Neural crest cell (in vitro differentiated cells): ENCODE data around the gene IFI16. TPM values are rescaled to one million over a fixed set of nuclear protein-coding genes. Genes with fewer than 3 reads are reported as not detected.

Experiments used
- DNase-seq: peaks from one replicate; pipeline ENCODE4 v3.0.0; 2021; ENCODE audit warnings: low read depth, mixed read lengths, low spot score
- H3K27ac Mint-ChIP-seq: one replicate; pipeline ENCODE4 v1.8.0; 2021; ENCODE audit warnings: mild to moderate bottlenecking, mixed read lengths; ENCODE audit not compliant: unreplicated experiment
- H3K27me3 Mint-ChIP-seq: 2 replicates; pipeline ENCODE4 v1.8.0; 2021; ENCODE audit warnings: low read depth, mild to moderate bottlenecking, mixed read lengths
- H3K36me3 Mint-ChIP-seq: 2 replicates; pipeline ENCODE4 v1.8.0; 2021; ENCODE audit warnings: low read depth, mild to moderate bottlenecking, mixed read lengths
- H3K4me1 Mint-ChIP-seq: 2 replicates; pipeline ENCODE4 v1.8.0; 2021; ENCODE audit warnings: mixed read lengths
- H3K4me3 Mint-ChIP-seq: one replicate; pipeline ENCODE4 v1.8.0; 2021; ENCODE audit warnings: mild to moderate bottlenecking, mixed read lengths
- H3K9me3 Mint-ChIP-seq: 2 replicates; pipeline ENCODE4 v1.8.0; 2021; ENCODE audit warnings: mixed read lengths
- CTCF ChIP-seq: fragments of 200-600 bp; sonication (generic); conservative IDR thresholded peaks from 2 replicates; pipeline ENCODE4 v1.5.0; 2021; ENCODE audit warnings: antibody characterized with exemption, mild to moderate bottlenecking
- total RNA-seq: library from RNA; stranded (reverse); gene quantifications from 2 replicates; pipeline ENCODE4 v1.2.1, GENCODE V29; 2021

The IFI16 gene
- total RNA-seq, 1 donor from 2014 or later = 4.9 TPM

GRCh38 chr1:158972841-158973240 is 36.9 kb upstream of the IFI16 start:
- no peak for DNase-seq
- Mint-ChIP-seq H3K4me1 (peaks cover 4% of the 10 kb centered on the region), H3K36me3 (no peaks in the 10 kb centered on the region), H3K27me3 (peaks cover 3% of the 10 kb centered on the region), H3K4me3 (no peak overlapping the region), H3K9me3 (peaks cover 2% of the 10 kb centered on the region), H3K27ac (no peak overlapping the region)
- TF ChIP-seq CTCF = no peak

- H3K27me3 Mint-ChIP-seq = no peaks in the 10 kb centered on the region
- no peak for DNase-seq
- no peak overlapping the region for H3K27ac Mint-ChIP-seq
- H3K36me3 Mint-ChIP-seq = no peaks in the 10 kb centered on the region
- no peaks in the 10 kb centered on the region for H3K9me3 Mint-ChIP-seq
- TF ChIP-seq CTCF = no peak
- peaks cover 4% of the 10 kb centered on the region for H3K4me1 Mint-ChIP-seq
- H3K4me3 Mint-ChIP-seq = no peak overlapping the region
Measured at GRCh38 chr1:158976219-158976618, 33.5 kb upstream of the IFI16 start.

- Mint-ChIP-seq H3K4me3 (no peak overlapping the region), H3K9me3 (peaks cover 9% of the 10 kb centered on the region), H3K27ac (no peak overlapping the region), H3K27me3 (no peaks in the 10 kb centered on the region), H3K36me3 (peaks cover 6% of the 10 kb centered on the region), H3K4me1 (peaks cover 4% of the 10 kb centered on the region)
- TF ChIP-seq CTCF = no peak
- no peak for DNase-seq
Measured at GRCh38 chr1:158978730-158979129, 31.0 kb upstream of the IFI16 start.

- peaks cover 4% of the 10 kb centered on the region for H3K4me1 Mint-ChIP-seq
- TF ChIP-seq CTCF = no peak
- H3K4me3 Mint-ChIP-seq = no peak overlapping the region
- H3K27ac Mint-ChIP-seq = no peak overlapping the region
- no peaks in the 10 kb centered on the region for H3K27me3 Mint-ChIP-seq
- H3K36me3 Mint-ChIP-seq = peaks cover 6% of the 10 kb centered on the region
- peaks cover 10% of the 10 kb centered on the region for H3K9me3 Mint-ChIP-seq
- no peak for DNase-seq
Measured at GRCh38 chr1:158979229-158979628, 30.5 kb upstream of the IFI16 start.

- H3K27me3 Mint-ChIP-seq = no peaks in the 10 kb centered on the region
- TF ChIP-seq CTCF = no peak
- no peak for DNase-seq
- no peak overlapping the region for H3K27ac Mint-ChIP-seq
- peaks cover 13% of the 10 kb centered on the region for H3K9me3 Mint-ChIP-seq
- no peak overlapping the region for H3K4me3 Mint-ChIP-seq
- H3K4me1 Mint-ChIP-seq = peaks cover 2% of the 10 kb centered on the region
- peaks cover 10% of the 10 kb centered on the region for H3K36me3 Mint-ChIP-seq
Measured at GRCh38 chr1:158983235-158983634, 26.5 kb upstream of the IFI16 start.

GRCh38 chr1:158984386-158984785 is 25.3 kb upstream of the IFI16 start:
- Mint-ChIP-seq H3K27ac (no peak overlapping the region), H3K9me3 (peaks cover 13% of the 10 kb centered on the region), H3K4me3 (no peak overlapping the region), H3K4me1 (peaks cover 14% of the 10 kb centered on the region), H3K27me3 (no peaks in the 10 kb centered on the region), H3K36me3 (peaks cover 10% of the 10 kb centered on the region)
- no peak for DNase-seq
- no peak for TF ChIP-seq CTCF
